Activated naive CD4-positive, alpha-beta T cell treated with anti-CD3 and anti-CD28 coated beads, Interleukin-2, amount 50 U/mL, for 72 hours (primary cell): ENCODE results near the gene HOXB7. TPM values are rescaled to one million over a fixed set of nuclear protein-coding genes. Genes with fewer than 3 reads are reported as not detected.

Experiments
- ATAC-seq, 2 donors: fragments of 150-1000 bp; cut with Tn5 transposase; 2 replicates each; pipeline ENCODE4 v1.10.0; 2021; ENCODE audit warnings: mild to moderate bottlenecking in 2 of 2, moderate library complexity in 2 of 2
- DNase-seq, 2 donors: peaks; one replicate each; pipeline ENCODE4 v3.0.0; 2021 to 2022; ENCODE audit warnings: low spot score in 2 of 2
- H3K27ac Mint-ChIP-seq, 2 donors: one replicate each; pipeline ENCODE4 v1.8.0; 2022; ENCODE audit warnings: mild to moderate bottlenecking in 2 of 2, mixed read lengths in 2 of 2
- H3K36me3 Mint-ChIP-seq, 2 donors: one replicate each; pipeline ENCODE4 v1.8.0; 2022; ENCODE audit warnings: mixed read lengths in 2 of 2
- H3K9me3 Mint-ChIP-seq, 2 donors: one replicate each; pipeline ENCODE4 v1.8.0; 2022; ENCODE audit warnings: mixed read lengths in 2 of 2
- total RNA-seq, 2 donors: library from RNA; stranded (reverse); gene quantifications; one replicate each; pipeline ENCODE4 v1.2.3, GENCODE V29; 2022

HOXB7 gene
- 1 to 10 TPM in 1 of 2 donors, not detected in 1; 1.1 TPM for total RNA-seq

DNA sequence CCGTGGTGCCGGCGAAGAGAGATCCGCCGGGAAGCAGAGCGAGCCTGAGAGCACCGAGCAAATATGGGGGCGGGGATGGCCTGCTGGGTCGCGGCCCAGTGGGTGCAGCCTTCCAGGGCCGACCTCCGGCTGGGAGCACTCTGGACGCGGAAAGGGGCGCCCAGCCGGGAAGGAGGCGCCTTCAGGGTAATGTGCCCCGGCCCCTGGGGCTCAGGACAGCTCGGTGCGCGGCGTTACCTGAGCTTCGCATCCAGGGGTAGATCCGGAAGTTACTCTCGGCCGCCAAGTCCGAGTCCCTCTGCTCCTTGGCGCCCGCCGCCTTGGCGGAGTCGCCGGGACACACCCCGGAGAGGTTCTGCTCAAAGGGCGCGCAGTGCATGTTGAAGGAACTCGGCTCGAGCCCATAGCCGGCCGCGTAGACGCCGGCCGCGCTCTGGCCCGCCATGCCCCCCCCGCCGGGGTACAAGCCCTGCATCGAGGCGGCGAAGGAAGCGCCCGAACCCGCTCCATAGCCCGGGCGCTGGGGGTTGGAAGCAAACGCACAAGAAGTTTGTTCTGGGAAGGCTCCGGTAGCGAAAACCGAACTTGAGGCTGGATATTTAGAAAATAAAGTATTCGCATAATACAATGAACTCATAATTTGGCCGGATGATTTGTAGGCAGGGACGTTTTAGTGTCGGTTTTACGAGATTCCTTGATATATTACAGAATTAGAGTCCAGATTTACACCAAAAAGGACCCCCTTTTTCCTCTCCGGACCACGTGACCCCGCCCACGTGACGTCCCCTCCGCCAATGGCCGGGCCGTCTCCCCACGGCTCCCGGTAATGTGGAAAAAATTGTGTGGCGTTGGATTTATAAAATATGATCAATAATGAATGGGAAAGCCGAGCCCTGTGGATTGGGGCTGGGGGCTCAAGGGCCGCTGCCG, at the start of gene HOXB7:
HOXB7 (minus strand) TSS at position 736 of the 930 bp plus-strand sequence; CDS start at position 637, 99 bp downstream.
- Mint-ChIP-seq H3K36me3 (peaks cover 0 to 8% of the 10 kb centered on the region in 2 donors), H3K27ac (peak within 1 kb of the TSS; percentile 4 to 44), H3K9me3 (no peaks in the 10 kb centered on the region)
- peak; percentile 42 to 60 for ATAC-seq
- peak in 1 of 2 donors; percentile 71 for DNase-seq

DNA sequence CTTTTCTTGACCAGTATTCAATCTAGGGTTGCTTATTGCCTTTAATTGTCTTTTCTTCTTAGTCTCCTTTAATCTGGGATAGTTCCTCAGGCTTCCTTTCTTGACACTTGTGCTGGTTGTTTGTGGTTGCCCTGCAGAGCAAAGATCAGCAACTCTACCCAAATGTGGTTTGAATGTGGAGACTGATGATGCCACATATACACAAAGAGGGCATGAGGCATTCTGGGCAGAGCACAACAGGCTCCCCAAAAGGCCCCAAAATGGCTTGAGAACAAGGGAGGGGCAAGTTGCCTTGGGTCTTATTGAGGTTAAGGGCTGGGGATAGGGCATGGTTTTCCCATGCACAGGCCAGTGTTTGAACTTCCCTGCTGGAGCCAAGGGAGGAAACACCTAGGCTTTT, 45.1 kb upstream of the HOXB7 start:
- no peaks in the 10 kb centered on the region for H3K9me3 Mint-ChIP-seq
- H3K36me3 Mint-ChIP-seq, result no peaks in the 10 kb centered on the region
- no peak for DNase-seq
- no peak for ATAC-seq
- no peak overlapping the region for H3K27ac Mint-ChIP-seq

DNA sequence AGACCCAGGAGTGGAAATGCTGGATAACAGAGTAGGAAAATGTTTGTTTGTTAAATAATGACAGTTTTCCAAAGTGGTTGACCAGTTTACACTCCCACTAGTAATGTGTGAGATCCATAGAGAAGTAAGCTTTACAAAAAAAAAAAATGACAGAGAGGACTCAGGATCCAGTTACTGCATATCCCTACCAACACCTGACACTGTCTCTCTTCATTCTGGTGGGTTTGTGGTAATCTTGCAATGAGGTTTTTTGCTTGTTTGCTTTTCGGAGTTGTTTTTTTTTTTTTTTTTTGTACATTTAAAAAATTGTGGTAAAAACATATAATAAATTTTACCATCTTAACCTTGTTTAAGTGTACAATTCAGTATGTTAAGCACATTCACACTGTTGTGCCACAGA, 38.9 kb upstream of the HOXB7 start:
- DNase-seq (no peak), ATAC-seq (no peak)
- Mint-ChIP-seq H3K9me3 (no peaks in the 10 kb centered on the region), H3K36me3 (no peaks in the 10 kb centered on the region), H3K27ac (no peak overlapping the region)

DNA sequence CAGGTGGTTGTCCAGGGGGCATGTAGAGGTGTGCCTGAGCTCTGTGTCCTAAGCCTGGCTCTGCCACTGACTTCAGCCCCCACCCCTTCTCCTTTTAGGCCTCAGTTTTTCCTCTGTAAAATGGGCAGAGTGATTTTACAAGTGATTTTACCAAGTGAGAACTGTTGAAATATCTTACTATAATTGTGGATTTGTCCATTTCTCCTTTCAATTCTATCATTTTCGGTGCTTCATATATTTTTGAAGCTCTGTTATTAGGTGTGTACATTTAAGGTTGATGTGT, 37.1 kb upstream of the HOXB7 start:
- ATAC-seq, result no peak
- H3K27ac Mint-ChIP-seq, result no peak overlapping the region
- no peaks in the 10 kb centered on the region for H3K9me3 Mint-ChIP-seq
- no peaks in the 10 kb centered on the region for H3K36me3 Mint-ChIP-seq
- DNase-seq, result no peak

DNA sequence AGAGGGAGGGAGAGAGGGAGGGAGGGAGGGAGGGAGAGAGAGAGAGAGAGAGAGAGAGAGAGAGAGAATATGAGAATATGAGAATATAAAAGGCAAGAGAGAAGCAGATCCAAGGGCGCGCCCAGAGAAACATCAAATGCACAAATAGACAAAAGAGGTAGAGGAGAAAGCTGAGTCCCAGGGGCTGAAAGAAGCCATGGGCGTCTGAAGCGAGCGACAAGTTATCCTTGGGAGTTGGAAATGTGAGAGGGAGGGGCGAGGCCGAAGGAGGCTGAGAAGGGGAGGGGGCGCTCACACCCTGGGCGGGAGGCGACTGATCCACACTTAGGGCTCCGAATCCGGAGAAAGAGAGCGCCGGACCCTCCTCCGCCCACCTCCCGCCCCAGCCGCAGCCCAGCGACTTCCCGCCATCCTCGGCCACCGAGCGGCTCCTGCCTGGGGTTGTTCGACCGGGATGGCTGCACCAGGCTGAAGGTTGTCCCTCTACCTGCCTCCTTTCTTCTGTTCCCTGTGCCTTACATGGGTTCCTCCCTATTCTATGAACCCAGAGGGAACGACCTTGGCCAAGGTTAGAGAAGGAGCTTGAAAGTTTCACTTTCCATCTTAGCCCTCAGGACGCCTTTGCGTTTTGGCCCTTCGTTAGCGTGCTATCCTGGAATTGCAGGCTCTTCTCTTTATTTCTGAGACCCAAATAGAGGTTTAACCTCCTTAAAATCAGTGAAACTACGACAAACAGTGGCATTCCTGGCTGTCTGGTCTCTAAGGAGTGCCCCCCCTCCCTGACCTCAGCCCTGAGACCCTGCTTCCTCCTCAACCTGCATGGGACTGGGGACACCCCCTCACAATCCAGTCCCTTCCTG, 36.5 kb upstream of the HOXB7 start:
- H3K9me3 Mint-ChIP-seq, result no peaks in the 10 kb centered on the region
- ATAC-seq, result peak in 1 of 2 donors; percentile 24

DNA sequence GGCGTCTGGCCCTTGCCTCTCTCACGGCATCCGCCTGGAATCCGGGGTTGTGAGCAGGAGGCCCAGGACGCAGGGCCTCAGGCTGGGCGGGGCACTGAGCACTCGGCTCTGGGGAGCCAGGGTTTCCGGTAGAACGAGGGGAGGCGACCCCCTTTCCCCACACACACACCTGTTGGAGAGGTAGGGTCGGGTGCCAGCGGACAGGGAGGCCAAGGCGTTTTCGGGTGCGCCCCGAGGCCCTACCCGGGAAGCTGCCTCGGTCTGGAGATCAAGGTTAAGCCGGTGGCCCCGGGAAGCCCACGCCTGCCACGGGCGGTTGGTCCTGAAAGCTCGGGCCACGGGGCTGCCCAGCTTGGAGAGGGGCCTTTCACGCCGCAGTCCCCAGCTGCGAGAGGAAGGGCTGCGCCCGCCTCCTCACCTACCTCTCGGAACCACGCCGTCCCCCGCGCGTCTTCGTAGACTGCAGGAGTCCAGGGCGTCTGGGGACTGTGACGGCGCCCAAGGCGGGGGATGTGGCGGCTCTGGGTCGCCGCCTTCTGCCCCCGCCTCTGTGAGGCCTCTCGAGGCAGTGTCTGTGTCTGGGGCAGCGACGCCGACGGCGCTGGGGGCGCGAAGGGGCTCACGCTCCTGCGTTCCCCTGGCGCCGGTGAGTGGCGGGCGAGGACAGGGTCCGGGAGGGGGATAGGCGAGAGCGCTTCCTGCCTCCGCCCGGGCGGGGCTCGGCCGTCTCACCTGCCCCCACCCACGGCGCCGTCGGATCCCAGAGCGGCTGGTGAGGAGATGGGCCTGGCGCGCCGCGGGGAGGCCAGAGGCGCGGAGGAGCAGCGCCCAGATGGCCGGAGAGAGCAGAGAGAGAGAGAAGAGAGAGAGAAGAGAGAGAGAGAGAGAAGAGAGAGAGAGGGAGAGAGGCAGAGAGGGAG, 35.6 kb upstream of the HOXB7 start:
- Mint-ChIP-seq H3K9me3 (no peaks in the 10 kb centered on the region), H3K27ac (no peak overlapping the region), H3K36me3 (peaks cover 0 to 5% of the 10 kb centered on the region in 2 donors)
- ATAC-seq, result peak; percentile 41 to 49
- DNase-seq, result no peak

More for the DNA sequence above, 36.5 kb upstream of the HOXB7 start:
- Mint-ChIP-seq H3K36me3 (no peaks in the 10 kb centered on the region), H3K27ac (no peak overlapping the region)
- DNase-seq, result no peak

DNA sequence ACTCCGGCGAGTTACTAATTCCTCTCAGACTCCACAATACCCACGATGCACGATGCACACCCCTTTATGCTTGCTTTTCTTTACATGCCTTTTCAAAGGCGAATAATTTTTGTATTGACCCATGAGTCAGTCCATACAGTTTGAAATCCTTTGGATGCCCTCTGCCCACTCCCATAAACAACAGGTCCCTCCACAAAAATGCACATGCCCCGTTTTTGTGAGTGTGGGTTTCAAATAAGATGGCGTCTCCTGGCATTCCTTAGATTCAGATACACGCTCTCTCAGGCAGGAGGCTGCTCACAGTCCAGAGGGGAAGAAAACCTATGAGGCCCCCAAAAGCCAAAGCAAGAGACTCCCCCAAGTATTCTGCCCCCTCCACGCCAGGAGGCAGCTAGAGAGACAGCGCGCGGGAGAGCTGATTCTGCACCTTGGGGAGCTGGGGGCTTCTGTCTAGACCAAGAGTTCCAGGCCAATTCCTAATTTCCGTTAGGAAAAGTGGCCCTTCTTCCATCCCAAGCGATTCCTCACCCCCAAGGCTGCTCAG, 34.9 kb upstream of the HOXB7 start:
- H3K27ac Mint-ChIP-seq, result no peak overlapping the region
- peaks cover 4 to 9% of the 10 kb centered on the region in 2 donors for H3K36me3 Mint-ChIP-seq
- H3K9me3 Mint-ChIP-seq, result no peaks in the 10 kb centered on the region
- DNase-seq (no peak), ATAC-seq (no peak)

DNA sequence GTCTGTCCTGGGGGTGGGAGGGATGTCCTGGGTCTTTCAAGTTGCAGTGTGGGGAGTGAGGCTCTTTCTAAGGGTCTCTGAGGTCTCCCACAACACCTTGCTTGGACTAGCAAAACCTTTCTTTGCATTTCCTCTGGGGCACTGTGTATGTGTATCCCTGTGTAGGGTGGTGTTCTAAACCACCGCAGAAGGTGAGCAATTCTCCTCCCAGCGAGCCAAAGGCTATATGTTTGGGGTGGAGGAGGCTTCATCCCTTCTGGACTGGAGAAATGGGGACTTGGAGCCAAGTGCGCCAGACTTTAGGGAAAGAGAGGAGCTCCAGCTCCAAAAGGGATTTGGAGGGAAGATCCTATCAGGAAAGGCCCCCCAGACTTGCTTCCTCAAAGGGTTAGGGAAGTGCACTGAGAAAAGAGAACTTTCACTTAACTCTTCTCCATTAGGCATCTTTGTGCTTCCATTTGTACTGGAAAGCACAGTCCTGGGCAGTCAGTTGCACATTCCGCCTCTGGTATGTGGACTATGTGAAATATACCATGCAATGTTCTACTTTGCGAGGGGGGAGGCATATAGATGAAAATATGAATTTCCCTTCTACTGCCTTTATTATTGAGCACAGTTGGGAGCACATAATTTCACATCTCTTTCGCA, 34.2 kb upstream of the HOXB7 start:
- ATAC-seq (no peak), DNase-seq (no peak)
- Mint-ChIP-seq H3K27ac (no peak overlapping the region), H3K36me3 (peaks cover 4 to 9% of the 10 kb centered on the region in 2 donors), H3K9me3 (no peaks in the 10 kb centered on the region)

DNA sequence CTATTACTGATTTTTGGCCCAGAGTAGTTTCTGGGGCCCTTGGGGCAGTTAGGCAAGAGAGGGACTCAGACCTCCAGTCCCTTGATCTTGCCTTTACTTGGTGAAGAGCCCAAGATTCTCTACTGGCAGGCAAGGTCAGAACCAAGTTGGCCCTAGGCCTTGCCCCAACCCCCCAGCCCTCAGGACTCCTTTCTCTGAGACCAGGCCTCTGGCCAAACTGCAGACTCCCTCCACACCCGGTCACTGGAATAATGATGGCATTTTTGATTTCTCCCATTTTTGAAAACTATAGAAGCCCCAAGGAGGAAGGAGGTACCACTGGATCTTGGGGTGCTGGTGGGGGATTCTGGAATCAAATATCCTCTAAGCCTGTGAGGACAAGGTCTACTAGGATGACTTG, 33.3 kb upstream of the HOXB7 start:
- H3K36me3 Mint-ChIP-seq, result peaks cover 4 to 9% of the 10 kb centered on the region in 2 donors
- no peak for ATAC-seq
- DNase-seq, result no peak
- H3K9me3 Mint-ChIP-seq, result no peaks in the 10 kb centered on the region
- H3K27ac Mint-ChIP-seq, result no peak overlapping the region

DNA sequence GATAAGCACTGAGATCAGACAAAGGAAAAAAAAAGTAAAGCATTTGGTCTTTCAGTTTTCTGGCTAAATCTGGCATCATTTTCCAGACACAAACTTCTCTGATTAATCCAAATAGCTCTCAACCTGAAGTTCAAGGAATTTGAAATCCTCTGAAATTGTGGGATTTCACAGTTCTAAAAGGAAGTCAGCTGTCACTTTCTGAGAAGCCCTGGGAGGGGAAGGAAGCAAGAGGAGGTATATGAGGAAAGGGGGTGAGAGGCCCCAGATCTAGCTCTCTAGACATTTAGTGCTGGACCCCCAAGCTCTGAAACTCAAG, 32.8 kb upstream of the HOXB7 start:
- ATAC-seq, result no peak
- peaks cover 4 to 9% of the 10 kb centered on the region in 2 donors for H3K36me3 Mint-ChIP-seq
- no peak overlapping the region for H3K27ac Mint-ChIP-seq
- no peaks in the 10 kb centered on the region for H3K9me3 Mint-ChIP-seq
- DNase-seq, result no peak

DNA sequence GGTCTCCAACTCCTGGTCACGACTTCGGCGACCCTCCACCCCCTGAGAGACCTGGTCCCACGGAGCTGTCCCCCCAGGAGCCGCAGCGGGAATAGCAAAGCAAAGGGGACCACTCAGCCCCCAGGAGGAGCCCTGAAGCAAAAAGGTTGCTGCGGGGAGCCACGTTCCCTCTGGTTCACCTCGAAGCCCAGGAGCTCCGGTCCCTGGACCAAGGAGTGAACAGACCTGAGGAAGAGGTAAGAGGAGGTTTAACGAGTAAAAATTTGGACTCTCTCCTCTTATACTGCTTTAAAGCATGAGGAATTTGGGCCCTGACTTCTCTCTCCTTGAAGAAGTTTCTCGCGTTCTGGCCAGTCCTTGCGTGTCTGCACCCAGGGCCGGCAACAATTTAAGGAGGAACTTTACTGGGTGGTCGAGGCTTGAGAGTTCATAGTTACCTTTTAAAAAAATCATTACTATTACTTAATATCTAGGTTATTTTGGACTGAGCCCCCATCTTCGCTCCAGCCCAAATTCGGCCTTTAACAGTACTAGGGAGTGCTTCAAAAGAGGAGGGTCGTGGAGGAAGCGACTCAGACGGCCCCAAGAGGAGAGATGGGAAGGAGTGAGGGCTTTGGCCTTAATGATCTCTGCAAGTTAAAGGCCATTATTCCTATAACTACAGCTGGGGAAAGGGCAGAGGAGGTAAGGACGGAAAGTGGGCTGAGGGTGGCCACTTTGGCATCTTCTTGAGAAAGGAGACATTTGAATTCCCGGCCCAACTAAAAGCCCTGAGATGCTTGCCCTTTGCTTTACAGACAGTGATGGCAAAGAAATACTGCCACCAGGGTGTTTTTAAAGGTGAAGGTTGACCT, 32.3 kb upstream of the HOXB7 start:
- ATAC-seq, result no peak
- DNase-seq, result no peak
- H3K36me3 Mint-ChIP-seq, result peaks cover 4 to 9% of the 10 kb centered on the region in 2 donors
- no peak overlapping the region for H3K27ac Mint-ChIP-seq
- H3K9me3 Mint-ChIP-seq, result no peaks in the 10 kb centered on the region

DNA sequence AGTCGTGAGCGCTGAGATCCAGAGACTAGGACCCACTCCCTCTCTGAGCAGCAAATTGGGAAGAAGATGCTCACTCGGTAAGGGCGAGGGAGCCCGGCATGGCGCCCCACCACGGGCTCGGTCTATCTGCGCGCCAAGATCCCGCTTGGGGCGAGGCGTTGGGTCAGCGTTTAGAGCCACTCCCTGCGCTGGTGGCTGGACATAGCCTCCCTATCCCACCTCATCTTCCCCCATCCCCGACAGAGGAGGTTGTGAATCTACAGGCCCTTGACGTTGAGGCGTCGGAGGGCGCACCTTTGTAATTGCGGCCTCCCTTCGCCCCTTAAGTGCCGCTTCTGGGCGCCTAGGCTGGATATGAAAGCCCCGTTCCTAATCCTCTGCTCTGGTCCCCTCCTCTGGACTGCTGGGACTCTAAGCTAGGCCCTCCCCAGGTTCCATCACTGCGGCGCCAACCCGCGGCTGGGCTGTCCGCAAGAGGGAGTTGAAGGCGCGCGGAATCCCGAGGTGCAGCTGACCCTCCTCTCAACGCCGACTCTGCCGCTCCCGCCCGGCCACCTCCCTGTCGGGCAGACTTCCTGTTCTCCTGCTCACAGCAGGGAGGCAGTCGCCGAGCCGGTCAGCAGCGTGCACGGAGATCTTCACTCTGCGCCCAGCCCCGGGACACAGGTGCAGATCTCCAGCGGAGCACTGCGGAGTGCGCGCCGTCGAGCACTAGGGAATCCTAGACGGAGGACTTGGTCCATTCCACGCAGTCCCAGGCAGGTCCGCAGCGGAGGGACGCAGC, 31.4 kb upstream of the HOXB7 start:
- H3K36me3 Mint-ChIP-seq, result peaks cover 4 to 9% of the 10 kb centered on the region in 2 donors

DNA sequence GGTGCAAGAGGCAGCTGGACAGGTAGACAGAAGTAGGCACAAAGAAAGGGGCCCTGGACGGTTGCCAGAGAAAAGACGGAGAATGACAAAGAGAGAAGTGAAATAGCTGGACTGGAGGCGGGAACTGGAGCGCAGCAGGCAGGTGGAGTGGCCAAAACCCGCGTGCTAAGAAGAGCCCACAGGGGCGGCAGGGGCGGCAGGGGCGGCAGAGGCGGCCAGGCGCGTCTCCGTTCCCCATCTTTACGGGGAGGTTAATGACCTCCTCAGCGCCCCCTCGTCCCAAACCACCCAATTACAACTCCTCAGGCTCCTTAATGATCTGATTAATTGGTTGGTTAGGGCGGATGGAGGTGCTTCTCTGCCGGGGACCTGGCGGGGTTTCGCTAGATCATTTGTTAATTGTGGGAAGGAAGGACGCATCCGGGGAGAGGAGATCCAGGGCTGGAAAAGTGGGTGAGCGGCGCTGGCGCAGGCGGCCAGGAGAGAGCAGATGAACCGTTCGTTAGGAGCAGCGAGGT, 30.8 kb upstream of the HOXB7 start:
- no peak for ATAC-seq
- no peak overlapping the region for H3K27ac Mint-ChIP-seq
- H3K9me3 Mint-ChIP-seq, result no peaks in the 10 kb centered on the region
- H3K36me3 Mint-ChIP-seq, result peaks cover 4 to 9% of the 10 kb centered on the region in 2 donors
- DNase-seq, result no peak

More for the DNA sequence above, 31.4 kb upstream of the HOXB7 start:
- Mint-ChIP-seq H3K9me3 (no peaks in the 10 kb centered on the region), H3K27ac (no peak overlapping the region)
- ATAC-seq (no peak), DNase-seq (no peak)

DNA sequence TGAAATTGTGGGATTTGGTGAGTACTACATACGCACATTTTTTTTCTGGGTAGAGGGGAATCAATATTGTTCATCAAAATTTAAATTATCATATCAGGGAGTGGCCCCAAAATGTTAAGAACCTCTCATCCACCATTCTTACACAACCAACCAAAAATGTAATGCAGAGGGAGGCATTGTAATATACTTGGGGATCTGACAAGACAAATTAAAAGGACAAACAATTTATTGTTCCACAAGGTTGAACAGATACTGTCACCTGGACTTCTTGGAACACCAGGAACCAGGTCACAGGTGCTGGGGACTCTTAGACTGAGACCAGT, 30.0 kb upstream of the HOXB7 start:
- Mint-ChIP-seq H3K36me3 (peaks cover 4 to 9% of the 10 kb centered on the region in 2 donors), H3K27ac (no peak overlapping the region), H3K9me3 (no peaks in the 10 kb centered on the region)
- ATAC-seq (no peak), DNase-seq (no peak)
